GM10266 (cell line): ENCODE results near the gene RTL9.

Source experiments
- DNase-seq: peaks from one replicate; pipeline ENCODE4 v3.0.0; 2012; ENCODE audit errors: extremely low spot score
- CTCF ChIP-seq: IDR thresholded peaks from 2 replicates; pipeline ENCODE4 v1.5.1; 2012; ENCODE audit warnings: mild to moderate bottlenecking, low read depth; ENCODE audit not compliant: control insufficient read depth, insufficient read depth; ENCODE audit errors: missing control alignments

The RTL9 gene

GRCh38 chrX:110407910-110408545 is 49.4 kb downstream of the RTL9 start:
- DNase-seq, result peak; percentile 24
- TF ChIP-seq CTCF, result peak; percentile 46
